HepG2 (cell line): Measurements from ENCODE around the gene FKBP1A. TPM values are rescaled to one million over a fixed set of nuclear protein-coding genes. Genes with fewer than 3 reads are reported as not detected.

Experiments
- ATF7-NPFF ChIP-seq: sonication (generic); formaldehyde crosslinking; IDR thresholded peaks from 2 replicates; pipeline ENCODE4 v1.8.1; 2023; ENCODE audit warnings: mild to moderate bottlenecking, low read depth, missing genetic modification reagents, moderate library complexity
- ATRX ChIP-seq: sonication (generic); formaldehyde crosslinking; IDR thresholded peaks from 2 replicates; pipeline ENCODE4 v1.4.0; 2020; ENCODE audit warnings: missing genetic modification reagents, borderline replicate concordance
- FOXC1 ChIP-seq: sonication (generic); formaldehyde crosslinking; IDR thresholded peaks from 2 replicates; pipeline ENCODE4 v1.8.0; 2022; ENCODE audit warnings: mild to moderate bottlenecking, missing genetic modification reagents, borderline replicate concordance
- FOXK1 ChIP-seq: sonication (generic); formaldehyde crosslinking; IDR thresholded peaks from 2 replicates; pipeline ENCODE4 v1.4.0; 2020; ENCODE audit warnings: low read depth, missing genetic modification reagents, borderline replicate concordance
- GATAD1 ChIP-seq: IDR thresholded peaks from 2 replicates; pipeline ENCODE4 v1.6.1; 2016; ENCODE audit warnings: missing genetic modification reagents, missing compliant biosample characterization
- HOXA5 ChIP-seq: sonication (generic); formaldehyde crosslinking; IDR thresholded peaks from 2 replicates; pipeline ENCODE4 v1.4.0; 2020; ENCODE audit warnings: missing genetic modification reagents
- KDM4B ChIP-seq: sonication (generic); formaldehyde crosslinking; IDR thresholded peaks from 2 replicates; pipeline ENCODE4 v1.4.0; 2020; ENCODE audit warnings: missing genetic modification reagents
- MED13 ChIP-seq: sonication (generic); formaldehyde crosslinking; IDR thresholded peaks from 2 replicates; pipeline ENCODE4 v1.5.0; 2020; ENCODE audit warnings: missing genetic modification reagents
- NKX3-1 ChIP-seq: sonication (generic); formaldehyde crosslinking; IDR thresholded peaks from 2 replicates; pipeline ENCODE4 v1.5.0; 2020; ENCODE audit warnings: missing genetic modification reagents
- NR2F6 ChIP-seq, 2 experiments: IDR thresholded peaks; 2 replicates each; pipeline ENCODE4 v1.6.1; 2016; ENCODE audit warnings: antibody characterized with exemption in 1 of 2, mild to moderate bottlenecking in 1 of 2
- SIN3B ChIP-seq: fragments of 150-350 bp; IDR thresholded peaks from 2 replicates; pipeline ENCODE4 v1.6.1; 2014; ENCODE audit warnings: low read length
- SRSF9 ChIP-seq: fragments of 200-400 bp; formaldehyde crosslinking; IDR thresholded peaks from 2 replicates; pipeline ENCODE4 v1.6.1; 2018; ENCODE audit warnings: borderline replicate concordance, mild to moderate bottlenecking, low read depth, low read length; ENCODE audit not compliant: insufficient read depth, poor library complexity, severe bottlenecking
- SUZ12 ChIP-seq: fragments of 150-350 bp; IDR thresholded peaks from 2 replicates; pipeline ENCODE4 v1.6.1; 2014; ENCODE audit warnings: low read depth, low read length
- ZMYM3 ChIP-seq: sonication (generic); formaldehyde crosslinking; IDR thresholded peaks from 2 replicates; pipeline ENCODE4 v1.5.1; 2020; ENCODE audit warnings: mild to moderate bottlenecking, missing genetic modification reagents
- ZNF337 ChIP-seq: sonication (generic); formaldehyde crosslinking; IDR thresholded peaks from 2 replicates; pipeline ENCODE4 v1.5.1; 2020; ENCODE audit warnings: missing genetic modification reagents, low read depth, mild to moderate bottlenecking, borderline replicate concordance
- ZNF615 ChIP-seq: sonication (generic); formaldehyde crosslinking; IDR thresholded peaks from 2 replicates; pipeline ENCODE4 v1.5.0; 2020; ENCODE audit warnings: mild to moderate bottlenecking, missing genetic modification reagents, borderline replicate concordance
- ZNF724P ChIP-seq: sonication (generic); formaldehyde crosslinking; IDR thresholded peaks from 2 replicates; pipeline ENCODE4 v1.8.0; 2022; ENCODE audit warnings: missing genetic modification reagents, borderline replicate concordance
- ZNF788 ChIP-seq: sonication (generic); formaldehyde crosslinking; IDR thresholded peaks from 2 replicates; pipeline ENCODE4 v1.5.0; 2020; ENCODE audit warnings: mild to moderate bottlenecking, missing genetic modification reagents, borderline replicate concordance
- ZNF850 ChIP-seq: sonication (generic); formaldehyde crosslinking; conservative IDR thresholded peaks from 2 replicates; pipeline ENCODE4 v1.9.0; 2021; ENCODE audit warnings: mild to moderate bottlenecking, missing genetic modification reagents
- polyA plus RNA-seq, 8 experiments: library from polyadenylated mRNA; depleted of rRNA in 3 of 8; stranded (reverse) in 7 of 8; unstranded in 1 of 8; fragments of >200 nt; fragmentation: Illumina TruSeq in 4 of 8; extraction: Trizol in 4 of 8; gene quantifications; 2 replicates each; pipeline versions ENCODE4 v1.2.1 to v1.2.3, GENCODE V29; 2011 to 2016; ENCODE audit warnings: low read depth in 4 of 8, missing spikeins in 1 of 8, mixed read lengths in 1 of 8; ENCODE audit not compliant: insufficient read depth in 1 of 8
- total RNA-seq, 5 experiments: library from RNA; depleted of rRNA; stranded (reverse); fragments of >200 nt; fragmentation: Illumina TruSeq; extraction: Trizol; gene quantifications; 2 replicates each; pipeline ENCODE4 v1.2.3, GENCODE V29; 2016; ENCODE audit warnings: low read depth in 1 of 5
- TF ChIP-seq, protein P1 (sequence below): sonication (generic); formaldehyde crosslinking; IDR thresholded peaks from 2 replicates; pipeline ENCODE4 v1.5.1; 2020; ENCODE audit warnings: missing genetic modification reagents, mild to moderate bottlenecking, borderline replicate concordance
- TF ChIP-seq, protein P2 (sequence below): sonication (generic); formaldehyde crosslinking; IDR thresholded peaks from 2 replicates; pipeline ENCODE4 v1.5.0; 2020; ENCODE audit warnings: missing genetic modification reagents

Gene FKBP1A
- total and polyA plus RNA-seq, 2 of the 13 experiments (the other 11 are each of a cell fraction or from before 2014, with no cell fraction given): 119 to 468 TPM

GRCh38 chr20:1392693-1393506 is at the start of gene FKBP1A (continued):
- TF ChIP-seq, protein P1, sequence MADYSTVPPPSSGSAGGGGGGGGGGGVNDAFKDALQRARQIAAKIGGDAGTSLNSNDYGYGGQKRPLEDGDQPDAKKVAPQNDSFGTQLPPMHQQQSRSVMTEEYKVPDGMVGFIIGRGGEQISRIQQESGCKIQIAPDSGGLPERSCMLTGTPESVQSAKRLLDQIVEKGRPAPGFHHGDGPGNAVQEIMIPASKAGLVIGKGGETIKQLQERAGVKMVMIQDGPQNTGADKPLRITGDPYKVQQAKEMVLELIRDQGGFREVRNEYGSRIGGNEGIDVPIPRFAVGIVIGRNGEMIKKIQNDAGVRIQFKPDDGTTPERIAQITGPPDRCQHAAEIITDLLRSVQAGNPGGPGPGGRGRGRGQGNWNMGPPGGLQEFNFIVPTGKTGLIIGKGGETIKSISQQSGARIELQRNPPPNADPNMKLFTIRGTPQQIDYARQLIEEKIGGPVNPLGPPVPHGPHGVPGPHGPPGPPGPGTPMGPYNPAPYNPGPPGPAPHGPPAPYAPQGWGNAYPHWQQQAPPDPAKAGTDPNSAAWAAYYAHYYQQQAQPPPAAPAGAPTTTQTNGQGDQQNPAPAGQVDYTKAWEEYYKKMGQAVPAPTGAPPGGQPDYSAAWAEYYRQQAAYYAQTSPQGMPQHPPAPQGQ (CRISPR knock-in tag): no peak; the same call in 1 of the 2 replicates
- TF ChIP-seq FOXK1 (peak; percentile 99), ATF7-NPFF (CRISPR knock-in tag) (peak; percentile 88), ZNF788 (peak; percentile 90), ZNF337 (CRISPR knock-in tag) (peak; percentile 87; the same call in 1 of the 2 replicates), SIN3B (peak; percentile 47; the same call in 1 of the 2 replicates), ATRX (CRISPR knock-in tag) (no peak), FOXC1 (peak; percentile 84), ZNF850 (CRISPR knock-in tag) (no peak), SRSF9 (no peak), MED13 (CRISPR knock-in tag) (no peak), GATAD1 (CRISPR knock-in tag) (peak; percentile 92), ZNF615 (CRISPR knock-in tag) (no peak), NKX3-1 (no peak), NR2F6 (IDR thresholded peaks at IDR 0.05) (no peak), NR2F6 (CRISPR knock-in tag; IDR thresholded peaks at IDR 0.05) (peak; percentile 59; the same call in 1 of the 2 replicates), ZMYM3 (CRISPR knock-in tag) (peak; percentile 41; the same call in 1 of the 2 replicates), KDM4B (CRISPR knock-in tag) (no peak), ZNF724P (CRISPR knock-in tag) (no peak; the same call in 1 of the 2 replicates), HOXA5 (CRISPR knock-in tag) (no peak), SUZ12 (0 out of 2 replicates have a peak, but pooled peaks have one; percentile 8)
- TF ChIP-seq, protein P2, sequence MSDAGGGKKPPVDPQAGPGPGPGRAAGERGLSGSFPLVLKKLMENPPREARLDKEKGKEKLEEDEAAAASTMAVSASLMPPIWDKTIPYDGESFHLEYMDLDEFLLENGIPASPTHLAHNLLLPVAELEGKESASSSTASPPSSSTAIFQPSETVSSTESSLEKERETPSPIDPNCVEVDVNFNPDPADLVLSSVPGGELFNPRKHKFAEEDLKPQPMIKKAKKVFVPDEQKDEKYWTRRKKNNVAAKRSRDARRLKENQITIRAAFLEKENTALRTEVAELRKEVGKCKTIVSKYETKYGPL (CRISPR knock-in tag): no peak
